ENCODE data around the gene RBMS1.

Gene RBMS1

DNA sequence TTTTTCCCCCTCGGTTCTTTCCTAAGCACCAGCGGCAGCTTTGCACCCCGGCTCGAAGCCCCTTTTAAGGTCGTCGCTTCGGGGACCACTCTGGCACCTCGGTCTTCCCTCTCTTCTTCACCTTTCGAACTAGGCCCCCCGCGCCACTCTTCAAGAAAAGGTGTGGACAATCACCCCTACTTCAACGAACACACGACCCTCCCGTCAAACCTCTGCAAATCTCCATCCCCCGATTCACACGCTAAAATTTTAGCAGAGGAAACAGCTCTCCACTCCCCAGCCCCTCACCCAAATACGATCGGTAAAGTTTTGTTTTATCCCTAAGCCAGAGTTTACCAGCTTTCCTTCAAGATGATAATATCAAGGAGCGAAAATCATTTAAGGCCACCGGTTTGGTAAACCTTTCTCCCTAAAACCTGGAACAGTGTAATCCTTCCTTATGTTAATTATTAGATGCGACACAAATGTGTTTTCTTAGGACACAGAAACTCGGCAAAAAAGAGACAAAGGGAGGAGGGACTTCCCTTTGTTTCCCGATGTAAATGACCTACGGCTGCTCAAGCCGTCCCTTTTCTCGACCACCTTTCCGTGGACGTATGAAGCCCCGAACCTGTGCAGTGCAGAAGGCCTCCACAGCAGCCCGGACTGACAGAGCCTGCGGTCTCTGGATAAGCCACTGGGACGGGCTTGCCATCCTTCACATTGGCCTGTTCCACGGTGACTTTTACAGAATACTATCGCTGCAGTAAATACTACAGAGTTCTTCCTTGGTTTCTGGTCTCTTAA, 85.2 kb downstream of the RBMS1 start:
- Histone ChIP-seq H3K27me3 (ENCODE audit: insufficient read depth, low read length, poor library complexity, severe bottlenecking) (no peaks in the 10 kb centered on the region), H4K20me1 (ENCODE audit: insufficient read depth, low read length, poor library complexity, severe bottlenecking) (peaks cover 20% of the 10 kb centered on the region), H3K36me3 (ENCODE audit: insufficient read depth, low read length) (no peaks in the 10 kb centered on the region), H3K4me2 (ENCODE audit: low read depth, low read length, poor library complexity, severe bottlenecking) (peak overlapping the region; percentile 74), H3K79me2 (ENCODE audit: insufficient read depth, low read length) (peaks cover 67% of the 10 kb centered on the region), H3K9me3 (ENCODE audit: insufficient read depth, low read depth, low read length) (no peaks in the 10 kb centered on the region), H3F3A (ENCODE audit: low read depth) (0 out of 2 replicates have a peak, but pooled peaks cover 6% of the 10 kb centered on the region), H2AFZ (ENCODE audit: low read length) (0 out of 2 replicates have a peak overlapping the region, but pooled peaks have one; percentile 3), H3K9ac (ENCODE audit: low read depth, low read length, poor library complexity, severe bottlenecking) (peak overlapping the region; percentile 66), H3K9me2 (replicated peaks; ENCODE audit: low read depth, low read length) (no peaks in the 10 kb centered on the region), H3K4me3 (ENCODE audit: low read length, poor library complexity, severe bottlenecking) (peak overlapping the region; percentile 69), H3K4me1 (ENCODE audit: insufficient read depth, low read length, poor library complexity, severe bottlenecking) (peaks cover 83% of the 10 kb centered on the region)
- TF ChIP-seq, protein P1, sequence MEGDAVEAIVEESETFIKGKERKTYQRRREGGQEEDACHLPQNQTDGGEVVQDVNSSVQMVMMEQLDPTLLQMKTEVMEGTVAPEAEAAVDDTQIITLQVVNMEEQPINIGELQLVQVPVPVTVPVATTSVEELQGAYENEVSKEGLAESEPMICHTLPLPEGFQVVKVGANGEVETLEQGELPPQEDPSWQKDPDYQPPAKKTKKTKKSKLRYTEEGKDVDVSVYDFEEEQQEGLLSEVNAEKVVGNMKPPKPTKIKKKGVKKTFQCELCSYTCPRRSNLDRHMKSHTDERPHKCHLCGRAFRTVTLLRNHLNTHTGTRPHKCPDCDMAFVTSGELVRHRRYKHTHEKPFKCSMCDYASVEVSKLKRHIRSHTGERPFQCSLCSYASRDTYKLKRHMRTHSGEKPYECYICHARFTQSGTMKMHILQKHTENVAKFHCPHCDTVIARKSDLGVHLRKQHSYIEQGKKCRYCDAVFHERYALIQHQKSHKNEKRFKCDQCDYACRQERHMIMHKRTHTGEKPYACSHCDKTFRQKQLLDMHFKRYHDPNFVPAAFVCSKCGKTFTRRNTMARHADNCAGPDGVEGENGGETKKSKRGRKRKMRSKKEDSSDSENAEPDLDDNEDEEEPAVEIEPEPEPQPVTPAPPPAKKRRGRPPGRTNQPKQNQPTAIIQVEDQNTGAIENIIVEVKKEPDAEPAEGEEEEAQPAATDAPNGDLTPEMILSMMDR (conservative IDR thresholded peaks at IDR 0.05; ENCODE audit: low read length) = no peak
- TF ChIP-seq EZH2phosphoT487 (IDR thresholded peaks at IDR 0.05; ENCODE audit: borderline replicate concordance) = no peak

DNA sequence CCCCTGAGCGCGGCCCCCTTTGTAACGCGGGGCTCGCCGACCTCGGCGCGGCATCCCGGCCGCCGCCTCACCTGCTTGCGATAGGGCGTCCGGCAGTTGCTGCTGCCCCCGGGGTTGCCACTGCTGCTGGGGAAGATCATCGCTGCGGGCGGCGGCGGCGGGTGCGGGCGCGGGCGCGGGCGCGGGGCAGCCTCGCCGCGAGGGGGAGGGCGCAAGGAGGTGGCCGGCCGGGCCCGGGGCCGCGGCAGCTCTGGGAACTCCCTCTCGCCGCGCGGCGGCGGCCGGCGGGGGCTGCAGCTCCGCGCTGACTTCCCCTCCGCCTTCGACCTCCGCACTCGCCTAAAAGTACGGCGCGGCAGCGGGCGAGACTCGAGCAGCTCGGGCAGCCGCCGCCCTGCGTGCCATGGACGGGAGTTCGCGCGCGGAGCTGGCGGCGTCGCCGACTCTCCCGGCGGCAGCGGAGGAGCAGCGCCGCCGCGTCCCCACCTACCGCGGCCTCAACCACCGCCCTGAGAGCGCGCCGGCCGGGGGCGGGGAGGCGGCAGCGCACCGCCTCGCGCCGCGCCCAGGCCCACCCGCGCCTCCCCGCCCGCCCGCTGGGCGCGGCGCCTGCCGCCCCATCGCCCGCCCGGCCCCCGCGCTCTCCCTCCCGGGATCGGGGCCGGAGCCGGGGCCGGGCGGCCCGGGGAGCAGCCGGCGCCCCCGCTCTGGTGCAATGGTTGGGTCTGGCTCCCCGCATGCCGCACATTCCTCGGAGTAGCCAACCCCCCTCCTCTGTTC, 86.0 kb downstream of the RBMS1 start:
- Histone ChIP-seq H4K20me1 (ENCODE audit: insufficient read depth, low read length, poor library complexity, severe bottlenecking) (peaks cover 27% of the 10 kb centered on the region), H3K9ac (ENCODE audit: low read depth, low read length, poor library complexity, severe bottlenecking) (peak overlapping the region; percentile 89), H3K79me2 (ENCODE audit: insufficient read depth, low read length) (peaks cover 69% of the 10 kb centered on the region), H3K4me2 (ENCODE audit: low read depth, low read length, poor library complexity, severe bottlenecking) (peak overlapping the region; percentile 95), H3K9me2 (replicated peaks; ENCODE audit: low read depth, low read length) (no peaks in the 10 kb centered on the region), H3K27me3 (ENCODE audit: insufficient read depth, low read length, poor library complexity, severe bottlenecking) (no peaks in the 10 kb centered on the region), H3F3A (ENCODE audit: low read depth) (0 out of 2 replicates have a peak, but pooled peaks cover 6% of the 10 kb centered on the region), H3K36me3 (ENCODE audit: insufficient read depth, low read length) (no peaks in the 10 kb centered on the region), H3K9me3 (ENCODE audit: insufficient read depth, low read depth, low read length) (no peaks in the 10 kb centered on the region), H2AFZ (ENCODE audit: low read length) (0 out of 2 replicates have a peak overlapping the region, but pooled peaks have one; percentile 18), H3K4me3 (ENCODE audit: low read length, poor library complexity, severe bottlenecking) (peak overlapping the region; percentile 83), H3K4me1 (ENCODE audit: insufficient read depth, low read length, poor library complexity, severe bottlenecking) (peaks cover 83% of the 10 kb centered on the region)
- TF ChIP-seq EZH2phosphoT487 (IDR thresholded peaks at IDR 0.05; ENCODE audit: borderline replicate concordance) = no peak
- TF ChIP-seq, protein P1 (conservative IDR thresholded peaks at IDR 0.05; ENCODE audit: low read length) = no peak

DNA sequence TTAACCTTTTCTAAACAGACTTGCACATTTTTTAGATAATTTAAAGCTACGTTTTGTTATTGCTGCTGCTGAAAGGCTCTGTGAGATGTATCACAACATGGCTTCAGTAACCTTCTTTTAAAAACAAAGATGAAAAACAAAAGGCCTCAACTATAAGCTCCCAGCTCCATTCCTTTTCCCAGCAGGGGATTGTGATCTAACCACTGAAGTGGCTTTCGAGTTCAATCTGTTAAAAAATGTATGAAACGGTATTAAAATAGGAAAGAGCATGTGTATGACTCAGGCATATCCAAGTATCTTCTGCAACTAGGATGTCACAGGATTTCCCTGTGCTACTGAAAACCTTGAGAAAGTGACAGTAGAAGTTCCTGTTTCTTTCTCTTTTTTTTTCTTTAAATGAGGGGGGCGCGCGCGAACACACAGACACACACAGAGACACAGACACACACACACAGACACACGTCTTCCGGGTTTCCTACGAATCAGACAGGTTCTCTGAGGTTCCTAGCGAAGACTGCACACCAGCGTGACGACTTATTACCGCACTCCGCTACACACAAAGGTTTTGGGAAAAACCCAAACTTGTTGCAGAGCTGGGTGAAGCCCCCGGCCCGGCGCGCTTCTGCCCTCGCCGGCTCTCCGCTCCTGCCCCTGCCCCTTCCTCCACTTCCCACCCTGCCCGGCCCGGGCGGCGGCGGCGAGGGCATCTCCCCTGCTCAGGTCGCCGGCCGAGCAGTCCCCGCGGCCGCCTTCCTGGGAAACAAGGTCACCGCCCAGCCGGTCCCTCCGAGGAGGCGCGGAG, 86.8 kb downstream of the RBMS1 start:
- H3K4me3 ChIP-seq (ENCODE audit: low read length, poor library complexity, severe bottlenecking) = peak overlapping the region; percentile 83
- peak overlapping the region; percentile 95 for H3K4me2 ChIP-seq (ENCODE audit: low read depth, low read length, poor library complexity, severe bottlenecking)
- no peaks in the 10 kb centered on the region for H3K27me3 ChIP-seq (ENCODE audit: insufficient read depth, low read length, poor library complexity, severe bottlenecking)
- TF ChIP-seq, protein P1 (conservative IDR thresholded peaks at IDR 0.05; ENCODE audit: low read length) = peak; percentile 32; the same call in 1 of the 2 replicates
- no peak for TF ChIP-seq EZH2phosphoT487 (IDR thresholded peaks at IDR 0.05; ENCODE audit: borderline replicate concordance)
- no peaks in the 10 kb centered on the region for H3K9me2 ChIP-seq (replicated peaks; ENCODE audit: low read depth, low read length)
- no peaks in the 10 kb centered on the region for H3K9me3 ChIP-seq (ENCODE audit: insufficient read depth, low read depth, low read length)
- H3K4me1 ChIP-seq (ENCODE audit: insufficient read depth, low read length, poor library complexity, severe bottlenecking) = peaks cover 83% of the 10 kb centered on the region
- peak overlapping the region; percentile 89 for H3K9ac ChIP-seq (ENCODE audit: low read depth, low read length, poor library complexity, severe bottlenecking)
- H4K20me1 ChIP-seq (ENCODE audit: insufficient read depth, low read length, poor library complexity, severe bottlenecking) = peaks cover 27% of the 10 kb centered on the region
- H3K36me3 ChIP-seq (ENCODE audit: insufficient read depth, low read length) = no peaks in the 10 kb centered on the region
- 0 out of 2 replicates have a peak overlapping the region, but pooled peaks have one; percentile 18 for H2AFZ ChIP-seq (ENCODE audit: low read length)
- peaks cover 72% of the 10 kb centered on the region for H3K79me2 ChIP-seq (ENCODE audit: insufficient read depth, low read length)
- H3F3A ChIP-seq (ENCODE audit: low read depth) = 0 out of 2 replicates have a peak, but pooled peaks cover 6% of the 10 kb centered on the region
